HEK293 (cell line): ENCODE results near the gene IL17B.

Experiments
- BCL11A ChIP-seq: fragments of 450-650 bp; formaldehyde crosslinking; IDR thresholded peaks from 2 replicates; pipeline ENCODE4 v1.5.1; 2016; ENCODE audit warnings: low read depth, missing biosample characterization, missing genetic modification characterization
- ZNF280D ChIP-seq: fragments of 450-650 bp; formaldehyde crosslinking; IDR thresholded peaks from 2 replicates; pipeline ENCODE4 v1.5.1; 2016; ENCODE audit warnings: missing biosample characterization, missing genetic modification characterization

- no peak for TF ChIP-seq BCL11A (tag by site-specific recombination)
- TF ChIP-seq ZNF280D (tag by site-specific recombination) = no peak
These were observed 44.1 kb upstream of the IL17B start for GRCh38 chr5:149423049-149423793.
